ENCODE measurements around the gene ARID3C.

DNA sequence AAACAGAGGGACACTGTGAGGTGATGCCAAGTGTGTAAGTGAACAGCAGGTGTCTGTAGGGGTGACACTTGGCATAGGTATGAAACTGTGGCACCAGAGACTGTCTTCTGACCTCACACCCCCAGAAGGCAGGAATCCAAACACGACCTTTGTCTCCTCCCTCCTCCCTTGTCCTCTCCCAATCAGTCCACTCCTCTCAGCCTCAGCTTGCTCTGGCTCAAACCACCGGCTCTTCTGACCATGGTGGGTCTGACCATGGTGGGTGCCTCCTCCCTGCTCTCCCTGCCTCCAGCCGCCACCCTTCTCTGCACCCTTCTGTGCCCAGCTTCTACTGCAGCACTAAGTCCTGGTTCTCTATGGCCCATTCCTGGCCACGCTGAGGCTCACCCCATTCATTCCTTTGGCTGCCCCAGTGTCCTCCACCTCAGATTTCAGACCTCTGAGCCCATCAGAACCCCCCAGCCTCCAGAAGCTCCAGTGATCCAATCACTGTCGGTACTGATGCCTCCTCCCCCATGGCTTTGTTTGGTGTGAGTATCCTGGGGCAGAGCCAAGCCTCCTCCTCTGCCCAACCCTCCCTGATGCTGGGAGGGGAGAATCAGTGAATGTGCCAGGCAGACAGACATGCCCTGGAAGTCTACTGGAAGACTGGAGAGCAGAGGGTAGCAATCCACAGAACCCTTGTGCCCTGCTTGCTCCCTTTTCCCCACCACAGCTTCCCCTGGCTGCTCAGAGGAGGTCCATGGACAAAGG lies 1.7 kb upstream of the ARID3C start:
- TF ChIP-seq POLR2A (IDR thresholded peaks at IDR 0.05; ENCODE audit: low read length) (no peak), GATA1 (IDR thresholded peaks at IDR 0.05; ENCODE audit: low read depth, low read length) (no peak)
